GM15510 (cell line): ENCODE measurements around the gene GGACT.

Source experiments
- POLR2A ChIP-seq: IDR thresholded peaks from 3 replicates; pipeline ENCODE4 v1.6.1; 2011; ENCODE audit warnings: borderline replicate concordance; ENCODE audit not compliant: insufficient read length; ENCODE audit errors: extremely low read depth

Gene GGACT

GRCh38 chr13:100581030-100581429 is 7.6 kb downstream of the GGACT start:
- no peak for TF ChIP-seq POLR2A

- TF ChIP-seq POLR2A, result no peak
Observed at GRCh38 chr13:100580045-100580444, 8.5 kb downstream of the GGACT start.

- no peak for TF ChIP-seq POLR2A
Observed at GRCh38 chr13:100573121-100573520, 15.5 kb downstream of the GGACT start.

GRCh38 chr13:100566543-100566942 is 22.0 kb downstream of the GGACT start:
- TF ChIP-seq POLR2A, result no peak

- TF ChIP-seq POLR2A, result no peak
Observed at GRCh38 chr13:100565286-100565685, 23.3 kb downstream of the GGACT start.

- TF ChIP-seq POLR2A, result no peak
Observed at GRCh38 chr13:100564444-100565223, 24.0 kb downstream of the GGACT start.

GRCh38 chr13:100563779-100564178 is 24.8 kb downstream of the GGACT start:
- TF ChIP-seq POLR2A, result no peak

- TF ChIP-seq POLR2A, result no peak
Observed at GRCh38 chr13:100561599-100562204, 26.9 kb downstream of the GGACT start.

GRCh38 chr13:100561158-100561499 is 27.5 kb downstream of the GGACT start:
- no peak for TF ChIP-seq POLR2A

- no peak for TF ChIP-seq POLR2A
Observed at GRCh38 chr13:100560498-100561157, 28.0 kb downstream of the GGACT start.

GRCh38 chr13:100559886-100560285 is 28.7 kb downstream of the GGACT start:
- TF ChIP-seq POLR2A, result no peak

GRCh38 chr13:100552755-100553154 is 35.8 kb downstream of the GGACT start:
- no peak for TF ChIP-seq POLR2A

- no peak for TF ChIP-seq POLR2A
Observed at GRCh38 chr13:100549316-100549715, 39.3 kb downstream of the GGACT start.

- TF ChIP-seq POLR2A, result no peak
Observed at GRCh38 chr13:100547791-100548201, 40.8 kb downstream of the GGACT start.

GRCh38 chr13:100546713-100547405 is 41.7 kb downstream of the GGACT start:
- TF ChIP-seq POLR2A, result no peak
